HEK293T (cell line): ENCODE results near the gene KDM2A.

ENCODE experiments used
- CTCF ChIA-PET: fragments of 350-600 bp; formaldehyde crosslinking; extraction: SDS; loops from one replicate; lab custom pipeline; 2021; ENCODE audit warnings: antibody characterized with exemption, inconsistent platforms; lab: Yijun Ruan, JAX
- POLR2A ChIA-PET: fragments of 350-600 bp; formaldehyde crosslinking; extraction: SDS; loops from one replicate; lab custom pipeline; 2020; ENCODE audit warnings: antibody characterized with exemption, inconsistent platforms; lab: Yijun Ruan, JAX
- DNase-seq: peaks from one replicate; pipeline ENCODE4 v3.0.0; 2012; ENCODE audit warnings: mixed read lengths; ENCODE audit errors: extremely low spot score
- ARNT ChIP-seq: fragments of 450-650 bp; IDR thresholded peaks from 2 replicates; pipeline ENCODE4 v1.6.1; 2017; ENCODE audit warnings: mild to moderate bottlenecking
- BHLHE40 ChIP-seq: fragments of 450-650 bp; IDR thresholded peaks from 2 replicates; pipeline ENCODE4 v1.6.1; 2016; ENCODE audit warnings: mild to moderate bottlenecking, moderate library complexity, borderline replicate concordance
- CTBP1 ChIP-seq: fragments of 450-650 bp; IDR thresholded peaks from 2 replicates; pipeline ENCODE4 v1.6.1; 2016; ENCODE audit warnings: borderline replicate concordance
- ELF4 ChIP-seq: fragments of 450-650 bp; IDR thresholded peaks from 2 replicates; pipeline ENCODE4 v1.6.1; 2017; ENCODE audit warnings: antibody characterized with exemption
- FOXA1 ChIP-seq: fragments of 450-650 bp; IDR thresholded peaks from 2 replicates; pipeline ENCODE4 v1.6.1; 2016; ENCODE audit warnings: mild to moderate bottlenecking
- FOXK2 ChIP-seq: fragments of 450-650 bp; IDR thresholded peaks from 2 replicates; pipeline ENCODE4 v1.6.1; 2016; ENCODE audit warnings: mild to moderate bottlenecking
- FOXM1 ChIP-seq: fragments of 450-650 bp; IDR thresholded peaks from 2 replicates; pipeline ENCODE4 v1.6.1; 2017; ENCODE audit warnings: mild to moderate bottlenecking, borderline replicate concordance
- HDGF ChIP-seq: fragments of 450-650 bp; IDR thresholded peaks from 2 replicates; pipeline ENCODE4 v1.6.1; 2017; ENCODE audit warnings: antibody characterized with exemption, borderline replicate concordance
- L3MBTL2 ChIP-seq: fragments of 450-650 bp; conservative IDR thresholded peaks from 2 replicates; pipeline ENCODE4 v1.6.1; 2016; ENCODE audit warnings: mild to moderate bottlenecking
- LEF1 ChIP-seq: fragments of 450-650 bp; IDR thresholded peaks from 2 replicates; pipeline ENCODE4 v1.6.1; 2017; ENCODE audit warnings: mild to moderate bottlenecking, borderline replicate concordance
- NFRKB ChIP-seq: fragments of 450-650 bp; IDR thresholded peaks from 2 replicates; pipeline ENCODE4 v1.6.1; 2016; ENCODE audit warnings: mild to moderate bottlenecking, moderate library complexity
- SP1 ChIP-seq: fragments of 450-650 bp; IDR thresholded peaks from 2 replicates; pipeline ENCODE4 v1.6.1; 2017
- SUZ12 ChIP-seq: fragments of 450-650 bp; IDR thresholded peaks from 2 replicates; pipeline ENCODE4 v1.6.1; 2016; ENCODE audit warnings: mild to moderate bottlenecking
- TARDBP ChIP-seq: fragments of 450-650 bp; IDR thresholded peaks from 2 replicates; pipeline ENCODE4 v1.6.1; 2016
- ZNF384 ChIP-seq: fragments of 450-650 bp; IDR thresholded peaks from 2 replicates; pipeline ENCODE4 v1.6.1; 2016
- TF ChIP-seq, protein P1 (sequence below): fragments of 450-650 bp; IDR thresholded peaks from 2 replicates; pipeline ENCODE4 v1.6.1; 2016

Gene KDM2A

DNA sequence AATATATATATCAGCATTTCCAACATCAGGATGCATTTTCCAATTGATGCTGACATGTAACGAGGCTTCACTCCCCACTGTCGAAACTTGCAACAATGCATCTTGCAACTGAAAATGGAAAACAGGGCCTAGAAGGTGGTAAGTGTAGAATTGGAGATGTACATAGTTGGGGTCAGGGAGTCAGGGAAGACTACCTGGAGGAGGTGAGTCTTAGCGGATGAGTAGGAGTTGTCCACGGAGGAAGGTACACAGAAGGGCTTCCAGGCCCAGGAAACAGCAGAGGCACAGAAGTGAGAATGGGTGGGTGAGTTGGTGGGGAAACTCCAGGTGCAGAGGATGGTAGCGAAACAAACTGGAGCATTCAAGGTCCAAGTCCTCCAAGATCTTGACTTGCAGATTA lies 145.2 kb downstream of the KDM2A start:
- TF ChIP-seq LEF1 = no peak
- no peak for TF ChIP-seq ZNF384
- TF ChIP-seq BHLHE40 = no peak
- TF ChIP-seq SUZ12 = no peak
- no peak for TF ChIP-seq L3MBTL2
- no peak for TF ChIP-seq FOXA1
- TF ChIP-seq FOXK2 = no peak
- no peak for TF ChIP-seq ELF4
- ChIA-PET POLR2A (no interaction called here), CTCF (interaction anchor here (3.3 kb wide), 1 partner anchor 54 kb away, joined by 22 read pairs; no protein-coding TSS in a partner anchor)
- no peak for DNase-seq

DNA sequence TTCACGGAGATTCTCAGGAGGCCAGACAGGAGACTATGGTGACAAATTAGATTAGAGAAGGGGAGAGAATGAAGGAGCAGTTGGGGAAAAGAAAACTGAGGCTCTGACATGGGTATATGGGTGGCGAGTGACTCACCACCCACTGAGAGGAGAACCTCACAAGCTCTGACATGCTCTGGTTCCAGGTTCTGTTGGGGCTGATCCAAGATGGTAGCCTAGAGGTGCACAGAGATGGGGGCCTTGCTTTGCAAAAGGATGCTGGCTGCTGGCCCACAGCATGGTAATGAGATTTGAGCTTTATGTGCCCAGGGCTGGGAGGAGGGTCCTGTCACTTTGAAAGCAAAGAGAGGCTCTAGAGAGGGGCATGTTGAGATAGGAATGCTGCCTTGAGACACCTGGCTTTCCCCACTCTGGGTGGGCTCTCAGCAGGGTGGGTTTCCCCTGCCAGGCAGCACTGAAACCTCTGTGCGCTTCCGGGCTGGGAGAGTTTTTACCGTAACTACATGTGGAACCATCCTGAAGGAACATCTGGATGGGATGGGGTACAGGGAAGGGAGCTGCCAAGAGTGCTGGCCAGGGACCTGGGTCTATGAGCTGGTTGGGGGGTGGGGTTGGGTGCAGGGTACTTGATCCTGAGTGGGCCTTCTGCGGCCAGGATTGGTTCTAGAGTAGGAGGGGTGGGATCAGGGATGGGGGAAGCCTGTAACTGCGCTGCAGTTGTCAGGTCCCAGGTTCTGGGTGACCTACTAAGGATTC lies 146.0 kb downstream of the KDM2A start:
- no peak for TF ChIP-seq FOXM1
- TF ChIP-seq FOXK2 = no peak
- TF ChIP-seq NFRKB = no peak
- no peak for TF ChIP-seq ARNT
- no peak for TF ChIP-seq BHLHE40
- no peak for TF ChIP-seq FOXA1
- no peak for TF ChIP-seq SP1
- TF ChIP-seq ELF4 = no peak
- TF ChIP-seq ZNF384 = no peak
- no peak for TF ChIP-seq L3MBTL2
- no peak for TF ChIP-seq SUZ12
- TF ChIP-seq LEF1 = no peak
- TF ChIP-seq, protein P1, sequence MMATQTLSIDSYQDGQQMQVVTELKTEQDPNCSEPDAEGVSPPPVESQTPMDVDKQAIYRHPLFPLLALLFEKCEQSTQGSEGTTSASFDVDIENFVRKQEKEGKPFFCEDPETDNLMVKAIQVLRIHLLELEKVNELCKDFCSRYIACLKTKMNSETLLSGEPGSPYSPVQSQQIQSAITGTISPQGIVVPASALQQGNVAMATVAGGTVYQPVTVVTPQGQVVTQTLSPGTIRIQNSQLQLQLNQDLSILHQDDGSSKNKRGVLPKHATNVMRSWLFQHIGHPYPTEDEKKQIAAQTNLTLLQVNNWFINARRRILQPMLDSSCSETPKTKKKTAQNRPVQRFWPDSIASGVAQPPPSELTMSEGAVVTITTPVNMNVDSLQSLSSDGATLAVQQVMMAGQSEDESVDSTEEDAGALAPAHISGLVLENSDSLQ = no peak
- TF ChIP-seq HDGF = no peak
- TF ChIP-seq CTBP1 = no peak
- no peak for TF ChIP-seq TARDBP
- ChIA-PET POLR2A (no interaction called here), CTCF (interaction anchor here (0.6 to 1.1 kb wide), 2 partner anchors 25 to 53 kb away, joined by 3 read pairs; no protein-coding TSS in a partner anchor)
- no peak for DNase-seq

DNA sequence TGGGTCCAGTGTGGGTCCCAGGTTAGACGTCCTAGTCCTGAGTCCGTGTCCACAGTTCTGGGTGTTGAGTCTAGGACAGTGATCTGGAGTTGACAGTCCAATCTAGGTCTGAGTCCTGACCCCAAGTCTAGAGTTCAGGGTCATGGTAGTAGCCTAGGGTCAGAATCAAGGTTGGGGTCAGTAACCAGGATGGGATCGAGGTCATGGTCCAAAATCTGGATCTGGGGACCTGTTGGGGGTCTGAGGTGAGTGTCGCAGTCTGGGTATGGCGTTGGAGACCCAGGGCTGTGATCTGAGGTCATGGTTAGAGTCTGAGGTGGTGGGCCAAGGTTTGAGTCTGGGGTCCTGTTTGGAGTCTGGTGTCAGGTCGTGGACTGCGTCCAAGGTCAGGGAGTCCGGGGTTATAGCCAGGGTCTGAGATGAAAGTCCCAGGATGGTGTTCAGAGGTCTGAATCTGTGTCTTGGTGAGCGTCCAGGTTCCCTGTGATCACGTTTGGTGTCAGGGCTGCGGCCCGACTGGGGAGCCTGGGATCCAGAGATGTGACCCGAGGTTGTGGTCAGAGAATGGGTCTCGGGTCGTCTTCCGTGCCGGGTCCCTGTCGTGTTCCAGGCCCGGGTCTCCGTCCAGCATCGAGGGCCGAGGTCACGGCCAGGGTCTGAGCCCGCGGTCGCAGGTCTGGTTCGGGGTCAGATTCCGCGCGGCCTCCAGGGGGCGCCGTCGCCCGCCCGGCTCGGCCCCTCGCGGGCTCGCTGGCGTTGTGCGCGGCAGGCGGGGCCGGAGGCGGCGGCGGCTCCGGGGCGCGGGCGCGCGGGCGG lies 146.8 kb downstream of the KDM2A start:
- ChIA-PET CTCF (interaction anchor here (0.8 to 1.1 kb wide), 3 partner anchors 16 to 88 kb away, joined by 3 read pairs; partner anchors contain the start of gene POLD4), POLR2A (interaction anchor here (0.7 to 1.3 kb wide), 7 partner anchors 23 to 183 kb away, joined by 3 to 9 read pairs (median 3); partner anchors contain the start of genes ANKRD13D and POLD4)
- peak; percentile 88 for DNase-seq
- no peak for TF ChIP-seq TARDBP
- no peak for TF ChIP-seq ZNF384
- TF ChIP-seq FOXA1 = no peak
- no peak for TF ChIP-seq HDGF
- TF ChIP-seq, protein P1 = no peak
- TF ChIP-seq L3MBTL2 = no peak
- no peak for TF ChIP-seq FOXM1
- no peak for TF ChIP-seq SP1
- TF ChIP-seq CTBP1 = no peak
- TF ChIP-seq FOXK2 = no peak
- TF ChIP-seq SUZ12 = no peak
- TF ChIP-seq LEF1 = no peak
- no peak for TF ChIP-seq ELF4
- no peak for TF ChIP-seq NFRKB
- no peak for TF ChIP-seq ARNT
- TF ChIP-seq BHLHE40 = no peak

DNA sequence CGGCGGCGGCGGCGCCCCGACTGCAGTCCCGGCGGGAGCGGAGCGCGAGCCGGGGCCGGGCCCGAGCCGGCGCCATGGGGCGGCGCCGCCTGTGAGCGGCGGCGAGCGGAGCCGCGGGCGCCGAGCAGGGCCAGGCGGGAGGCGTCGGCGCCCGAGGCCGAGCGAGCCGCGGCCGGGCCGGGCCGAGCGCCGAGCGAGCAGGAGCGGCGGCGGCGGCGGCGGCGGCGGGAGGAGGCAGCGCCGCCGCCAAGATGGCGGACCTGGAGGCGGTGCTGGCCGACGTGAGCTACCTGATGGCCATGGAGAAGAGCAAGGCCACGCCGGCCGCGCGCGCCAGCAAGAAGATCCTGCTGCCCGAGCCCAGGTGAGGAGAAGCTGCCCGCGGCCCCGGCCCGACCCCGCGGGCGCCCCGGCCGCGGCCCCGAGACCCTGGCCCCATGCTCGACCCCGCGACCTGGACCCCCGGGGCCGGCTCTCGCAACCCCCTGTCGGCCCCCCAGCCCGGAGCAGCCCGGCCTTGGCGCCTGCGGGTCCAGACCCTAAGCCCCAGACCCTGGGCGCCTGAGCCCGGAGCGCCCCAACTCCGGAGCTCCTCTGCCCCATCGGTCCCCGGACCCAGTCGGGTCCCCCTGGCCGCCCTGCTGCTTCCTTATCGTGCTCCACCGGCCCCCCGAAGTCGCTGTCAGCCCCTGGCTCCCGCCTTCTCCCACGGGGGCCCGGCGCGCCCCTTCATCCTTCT lies 147.6 kb downstream of the KDM2A start, which contains the start of gene GRK2:
GRK2 (plus strand) TSS at position 25 of the 739 bp plus-strand sequence; CDS start at position 252, 227 bp downstream.
- ChIA-PET POLR2A (interaction anchor here (0.6 to 1.3 kb wide), 10 partner anchors 13 to 183 kb away, joined by 3 to 9 read pairs (median 3); partner anchors contain the start of genes ANKRD13D and POLD4), CTCF (interaction anchor here (0.7 to 0.9 kb wide), 4 partner anchors 16 to 87 kb away, joined by 3 read pairs; partner anchors contain the start of gene POLD4)
- peak; percentile 78 for DNase-seq
- TF ChIP-seq ZNF384 (no peak), FOXM1 (no peak), LEF1 (no peak), SP1 (no peak)

DNA sequence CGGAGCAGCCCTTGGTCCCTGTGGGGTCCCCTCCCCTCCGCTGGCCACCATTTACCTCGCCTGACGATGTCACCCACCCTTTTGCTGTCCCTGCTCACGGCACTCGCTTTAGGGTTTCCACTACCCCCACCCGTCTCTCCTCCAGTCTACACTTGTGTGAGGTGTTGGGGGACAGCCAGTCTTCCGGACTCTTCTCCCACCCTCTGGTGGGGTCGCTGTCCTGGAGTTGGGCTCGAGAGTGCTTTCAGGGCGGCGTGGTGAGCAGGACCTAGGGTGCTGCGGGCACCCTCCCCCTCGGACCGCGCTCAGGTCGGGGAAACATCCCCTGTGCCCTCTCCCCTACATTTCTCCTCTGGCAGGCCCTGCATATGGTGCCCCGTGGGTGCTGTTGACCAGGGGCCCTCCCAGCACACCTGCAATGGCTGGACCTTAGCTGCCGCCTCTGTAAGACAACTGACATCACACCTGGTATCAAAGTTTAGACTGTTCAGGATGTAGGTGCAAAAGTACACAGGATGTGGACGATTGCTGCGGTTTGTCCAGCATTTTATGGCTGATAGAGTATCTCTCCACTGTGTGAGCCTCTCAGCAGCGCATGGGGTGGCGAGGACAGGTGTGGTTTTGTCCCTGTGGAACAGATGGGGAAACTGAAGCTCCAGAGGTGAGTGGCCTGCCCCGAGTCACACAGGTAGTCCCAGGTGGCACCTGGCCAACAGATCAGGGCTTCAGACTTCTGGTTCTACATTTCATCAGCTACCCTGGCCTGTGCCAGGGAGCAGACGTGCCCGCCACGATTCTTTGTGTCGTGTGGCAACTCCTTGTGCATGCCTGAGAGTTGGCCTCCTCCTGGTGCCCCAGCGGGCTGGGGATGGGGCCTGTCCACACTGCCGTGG lies 148.4 kb downstream of the KDM2A start:
- CTCF ChIA-PET = interaction anchor here (0.7 to 0.9 kb wide), 3 partner anchors 35 to 86 kb away, joined by 3 read pairs; partner anchors contain the start of gene POLD4

More for the DNA sequence above, 148.4 kb downstream of the KDM2A start:
- DNase-seq = no peak
- TF ChIP-seq CTBP1 = no peak
- TF ChIP-seq NFRKB = no peak
- TF ChIP-seq, protein P1 = no peak
- POLR2A ChIA-PET = interaction anchor here (0.6 to 1.3 kb wide), 8 partner anchors 13 to 184 kb away, joined by 3 to 9 read pairs (median 3); partner anchors contain the start of gene ANKRD13D
